Astrocyte of the hippocampus (primary cell): ENCODE results near the gene INS.

ENCODE experiments used
- DNase-seq: peaks from one replicate; pipeline ENCODE4 v3.0.0; 2011; ENCODE audit warnings: low read depth, low spot score

INS gene

GRCh38 chr11:2160736-2161259 is at the start of gene INS:
TSS of gene INS (minus strand) at chr11:2161209. CDS start at chr11:2160971, 238 bp downstream.
- DNase-seq, result no peak

GRCh38 chr11:2210366-2211112 is 49.5 kb upstream of the INS start:
- DNase-seq, result no peak

DNA sequence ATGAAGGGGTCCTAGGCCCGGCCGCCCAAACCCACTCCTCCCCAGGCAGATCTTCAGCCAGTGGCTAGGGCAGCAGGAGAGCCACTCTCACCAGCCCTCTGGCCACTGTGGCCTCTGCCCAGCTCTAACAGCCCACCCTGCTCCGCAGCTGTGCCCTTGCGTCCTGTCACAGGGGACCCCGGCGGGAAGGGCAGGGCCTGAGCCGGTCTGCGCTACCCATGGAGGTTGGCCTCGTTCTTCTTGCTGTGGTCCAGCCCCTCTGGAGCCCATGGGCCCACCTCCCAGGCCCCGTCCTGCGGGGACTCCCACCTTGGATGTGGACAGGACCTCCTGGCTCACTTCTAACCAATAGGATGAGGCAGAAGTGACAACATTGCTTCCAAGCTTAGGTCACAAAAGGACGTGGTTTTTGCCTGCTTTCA is 48.9 kb upstream of the INS start:
- no peak for DNase-seq

- DNase-seq, result no peak
Observed at GRCh38 chr11:2209370-2209801, 48.4 kb upstream of the INS start.

GRCh38 chr11:2208691-2209369 is 47.8 kb upstream of the INS start:
- no peak for DNase-seq

DNA sequence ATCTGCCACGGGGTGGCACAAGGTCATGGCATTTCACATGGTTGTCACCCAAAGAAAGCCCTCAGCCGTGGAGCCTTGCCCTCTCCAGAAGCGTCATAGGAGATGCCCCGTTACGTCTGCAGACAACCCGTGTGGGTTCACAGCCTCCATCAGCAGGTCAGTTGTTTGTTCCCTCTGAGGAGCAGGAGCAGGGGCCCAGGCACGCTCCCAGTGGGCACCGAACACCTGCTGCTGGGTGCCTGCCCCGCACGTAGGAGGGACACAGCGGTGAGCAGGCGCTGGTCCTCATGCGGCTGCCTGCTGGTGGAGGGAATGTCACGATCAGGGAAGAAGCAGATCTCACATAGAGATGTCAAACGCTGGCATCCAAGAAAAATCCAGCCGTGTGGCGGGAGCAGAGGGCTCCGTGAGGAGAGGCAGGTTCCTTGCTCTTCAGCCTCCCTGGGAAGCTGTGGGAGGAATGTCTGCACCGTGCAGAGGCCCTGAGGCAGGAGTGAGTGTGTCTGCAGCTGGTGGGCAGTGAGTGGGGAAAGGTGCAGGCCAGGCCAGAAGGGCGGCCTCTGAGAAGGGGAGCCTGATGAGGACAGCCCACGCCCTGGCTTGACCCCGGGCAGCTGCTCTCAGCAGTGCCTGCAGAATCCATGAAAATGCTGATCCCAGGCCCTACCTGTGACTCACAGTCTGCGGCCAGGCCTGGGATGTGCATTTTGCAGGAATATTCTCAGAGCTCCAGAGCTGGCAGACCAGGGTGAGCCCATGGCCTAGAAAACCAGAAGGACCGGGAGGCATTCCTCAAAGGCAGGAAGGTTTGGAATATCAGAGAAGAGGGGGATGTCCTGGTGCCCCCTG is 47.0 kb upstream of the INS start:
- no peak for DNase-seq

GRCh38 chr11:2207212-2207611 is 46.2 kb upstream of the INS start:
- no peak for DNase-seq

- DNase-seq, result no peak
Observed at GRCh38 chr11:2205981-2206690, 45.1 kb upstream of the INS start.

DNA sequence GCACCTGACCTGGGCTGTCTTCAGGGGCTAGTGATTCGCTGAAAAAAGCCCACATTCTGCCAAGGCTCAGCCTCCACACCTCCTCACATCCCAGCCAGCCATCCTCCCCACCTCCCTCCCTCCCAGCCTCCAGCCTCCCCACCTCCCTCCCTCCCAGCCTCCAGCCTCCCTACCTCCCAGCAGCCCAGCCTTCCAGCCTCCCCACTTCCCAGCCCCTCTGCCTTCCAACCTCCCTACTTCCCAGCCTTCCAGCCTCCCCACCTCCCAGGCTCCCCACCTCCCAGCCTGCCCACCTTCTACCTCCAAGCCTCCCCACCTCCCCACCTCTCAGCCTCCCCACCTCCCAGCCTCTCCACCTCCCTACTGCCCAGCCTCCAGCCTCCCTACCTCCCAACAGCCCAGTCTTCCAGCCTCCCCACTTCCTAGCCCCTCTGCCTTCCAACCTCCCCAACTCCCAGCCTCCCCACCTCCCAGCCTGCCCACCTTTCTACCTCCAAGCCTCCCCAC is 44.3 kb upstream of the INS start:
- no peak for DNase-seq

- no peak for DNase-seq
Observed at GRCh38 chr11:2204361-2205213, 43.6 kb upstream of the INS start.

DNA sequence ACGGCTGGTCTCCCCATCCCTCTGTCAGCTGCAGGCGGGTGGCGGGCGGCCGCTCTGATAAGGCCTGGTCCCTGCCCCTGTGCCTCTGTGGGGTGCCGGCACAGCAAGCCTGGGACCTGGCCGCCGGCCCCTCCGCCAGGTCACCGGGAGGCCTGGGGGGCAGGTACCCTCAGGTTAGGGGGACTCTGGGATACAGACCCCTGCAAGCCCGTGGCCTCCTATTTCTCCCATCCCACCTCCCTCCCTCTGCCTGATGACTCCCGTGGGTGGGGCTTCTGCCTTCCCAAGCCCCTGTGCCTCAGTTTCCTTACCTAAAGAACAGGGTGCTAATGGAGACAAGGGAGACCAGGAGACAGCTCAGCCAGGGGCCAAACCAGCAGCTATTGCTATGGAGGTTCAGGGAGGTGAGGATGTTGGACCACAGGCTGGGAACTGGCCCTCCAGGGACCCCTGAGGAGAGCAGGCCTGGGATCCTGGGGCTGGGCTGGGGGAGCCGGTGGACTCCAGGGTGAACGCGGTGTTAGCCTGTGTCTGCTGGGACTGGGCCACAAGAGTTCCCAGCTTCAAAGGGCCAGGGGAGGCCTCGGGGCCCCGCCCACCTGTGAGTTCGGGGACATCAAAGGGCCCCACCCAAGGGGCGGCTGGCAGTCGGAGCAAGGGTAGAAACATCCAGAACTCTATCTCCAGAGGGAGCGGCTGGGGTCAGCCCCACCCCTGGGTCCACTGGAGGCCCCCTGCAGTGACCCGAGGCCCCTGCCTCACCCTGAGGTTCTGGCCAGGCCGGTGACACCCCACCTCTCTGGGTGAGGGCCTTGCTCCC is 42.6 kb upstream of the INS start:
- no peak for DNase-seq

DNA sequence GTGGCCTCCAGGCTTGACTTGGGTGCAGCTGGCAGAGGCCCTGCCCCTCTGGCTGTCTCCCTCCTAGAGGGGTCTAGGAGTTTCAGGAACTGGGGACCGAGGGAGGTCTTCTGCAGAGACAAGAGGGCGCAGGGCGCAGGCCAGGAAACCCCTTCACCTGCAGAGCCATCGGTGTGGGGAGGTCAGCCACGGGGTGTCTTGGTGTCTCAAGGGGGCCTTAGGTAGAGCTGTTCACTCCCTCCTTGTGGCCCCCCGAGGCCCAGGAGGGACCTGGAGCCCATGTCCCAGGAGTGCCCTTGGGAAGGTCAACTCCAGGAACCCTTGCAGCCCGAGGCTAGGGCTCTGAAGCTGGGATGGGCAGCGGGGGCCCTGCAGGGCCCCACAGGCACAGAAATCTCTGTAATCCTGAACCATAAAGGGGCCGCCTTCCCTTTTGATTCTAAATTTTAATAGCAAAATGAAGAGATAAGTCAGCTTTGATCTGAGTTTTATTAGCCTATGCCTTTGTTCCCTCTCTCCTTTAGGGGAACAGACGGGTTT is 42.0 kb upstream of the INS start:
- DNase-seq, result no peak

GRCh38 chr11:2202071-2202899 is 41.3 kb upstream of the INS start:
- no peak for DNase-seq

DNA sequence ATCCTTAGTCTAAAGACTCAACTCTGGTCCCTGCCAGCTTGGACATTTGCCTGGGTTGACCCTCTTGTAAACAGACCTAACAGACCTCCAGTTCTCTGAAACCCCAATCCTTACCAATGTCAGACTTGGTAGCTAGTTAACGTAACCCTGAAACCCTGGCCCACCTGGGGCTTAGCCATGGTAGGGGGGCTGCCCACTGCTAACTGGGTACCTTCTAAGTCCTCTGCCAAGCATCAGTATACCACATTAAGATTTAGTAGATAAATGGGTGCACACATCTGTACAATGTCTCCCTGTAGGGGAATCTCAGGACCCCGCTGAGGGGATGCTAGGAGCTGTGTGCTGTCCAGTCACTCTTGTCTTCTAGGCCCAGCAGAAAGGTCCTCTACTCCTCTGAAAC is 40.5 kb upstream of the INS start:
- no peak for DNase-seq

DNA sequence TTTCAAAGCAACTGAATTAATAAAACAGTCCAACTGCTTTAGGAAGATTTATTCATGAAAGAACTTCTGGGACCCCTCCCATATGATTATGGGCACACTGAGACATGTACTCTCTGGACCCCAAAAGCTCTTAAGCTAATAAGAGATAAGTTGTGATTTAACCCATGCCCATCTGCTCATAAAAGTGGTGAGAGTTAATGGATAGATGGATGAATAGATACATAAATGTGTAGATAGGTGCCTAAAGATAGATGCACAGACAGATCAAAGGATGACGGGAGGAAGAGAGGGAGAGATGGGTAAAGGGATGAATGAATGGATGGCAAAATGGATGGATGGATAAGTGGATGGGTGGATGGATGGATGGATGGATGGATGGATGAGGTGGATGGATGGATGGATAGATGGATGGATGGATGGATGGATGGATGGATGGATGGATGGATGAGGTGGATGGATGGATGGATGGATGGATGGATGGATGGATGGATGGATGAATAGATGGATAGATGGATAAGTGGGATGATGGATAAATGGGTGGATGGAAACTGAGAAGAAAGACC is 40.0 kb upstream of the INS start:
- DNase-seq, result no peak

- DNase-seq, result no peak
Observed at GRCh38 chr11:2200536-2200935, 39.5 kb upstream of the INS start.

- no peak for DNase-seq
Observed at GRCh38 chr11:2199466-2200341, 38.7 kb upstream of the INS start.
